Hepatocyte (in vitro differentiated cells): ENCODE measurements around the gene PSD. TPM values are rescaled to one million over a fixed set of nuclear protein-coding genes. Genes with fewer than 3 reads are reported as not detected.

Source experiments
- DNase-seq: peaks from one replicate; pipeline ENCODE4 v3.0.0-alpha.2; 2016; ENCODE audit warnings: low spot score
- H2AFZ ChIP-seq: fragments of 200-600 bp; sonication (generic); 2 replicates; pipeline ENCODE4 v1.6.0; 2016; ENCODE audit warnings: antibody characterized with exemption, mild to moderate bottlenecking
- H3K27ac ChIP-seq: fragments of 200-600 bp; sonication (generic); 2 replicates; pipeline ENCODE4 v1.5.1; 2016; ENCODE audit warnings: mild to moderate bottlenecking
- H3K27me3 ChIP-seq: fragments of 200-600 bp; sonication (generic); 2 replicates; pipeline ENCODE4 v1.6.1; 2016
- H3K36me3 ChIP-seq: fragments of 200-600 bp; sonication (generic); replicated peaks from 2 replicates; pipeline ENCODE4 v1.5.1; 2016; ENCODE audit warnings: low read depth; ENCODE audit not compliant: insufficient read depth
- H3K4me1 ChIP-seq: fragments of 200-600 bp; sonication (generic); 2 replicates; pipeline ENCODE4 v1.5.1; 2016; ENCODE audit warnings: mild to moderate bottlenecking, moderate library complexity; ENCODE audit not compliant: insufficient read depth
- H3K4me2 ChIP-seq: fragments of 200-600 bp; sonication (generic); 2 replicates; pipeline ENCODE4 v1.6.0; 2016
- H3K4me3 ChIP-seq: fragments of 200-600 bp; sonication (generic); 2 replicates; pipeline ENCODE4 v1.5.1; 2016; ENCODE audit warnings: mild to moderate bottlenecking
- H3K79me2 ChIP-seq: fragments of 200-600 bp; sonication (generic); 2 replicates; pipeline ENCODE4 v1.6.0; 2017; ENCODE audit warnings: mild to moderate bottlenecking
- H3K9me2 ChIP-seq: fragments of 200-600 bp; sonication (generic); replicated peaks from 2 replicates; pipeline ENCODE4 v1.6.0; 2017; ENCODE audit warnings: mild to moderate bottlenecking; ENCODE audit not compliant: insufficient read depth
- H3K9me3 ChIP-seq: fragments of 200-600 bp; sonication (generic); 2 replicates; pipeline ENCODE4 v1.5.1; 2016; ENCODE audit warnings: low read depth, mild to moderate bottlenecking
- H4K20me1 ChIP-seq: fragments of 200-600 bp; sonication (generic); 2 replicates; pipeline ENCODE4 v1.6.0; 2016; ENCODE audit warnings: mild to moderate bottlenecking; ENCODE audit not compliant: insufficient read depth, poor library complexity, severe bottlenecking
- CTCF ChIP-seq: fragments of 200-600 bp; sonication (generic); IDR thresholded peaks from 2 replicates; pipeline ENCODE4 v1.5.1; 2016; ENCODE audit warnings: antibody characterized with exemption, mild to moderate bottlenecking; ENCODE audit not compliant: poor library complexity
- EZH2 ChIP-seq: fragments of 200-600 bp; sonication (generic); IDR thresholded peaks from 2 replicates; pipeline ENCODE4 v1.6.1; 2016; ENCODE audit warnings: antibody characterized with exemption, mild to moderate bottlenecking, borderline replicate concordance
- EZH2phosphoT487 ChIP-seq: fragments of 200-600 bp; sonication (generic); IDR thresholded peaks from one replicate; pipeline ENCODE4 v1.6.1; 2018; ENCODE audit warnings: antibody characterized with exemption, mild to moderate bottlenecking, low read depth, moderate library complexity; ENCODE audit not compliant: unreplicated experiment, severe bottlenecking
- WGBS: methylation state at CpG from one replicate; pipeline ENCODE4 v1.1.6; 2016; ENCODE audit warnings: low lambda C conversion rate; ENCODE audit errors: missing lambda C conversion rate; 5-methylcytosine and 5-hydroxymethylcytosine counted together
- polyA plus RNA-seq: library from polyadenylated mRNA; unstranded; fragments of >200 nt; fragmentation: Nextera tagmentation; extraction: Ambion mirVana; gene quantifications from 2 replicates; pipeline ENCODE4 v1.2.1, GENCODE V29; 2016
- total RNA-seq: library from RNA; depleted of rRNA; stranded (reverse); fragments of >200 nt; gene quantifications from 2 replicates; pipeline ENCODE4 v1.2.3, GENCODE V29; 2014

The PSD gene
- total and polyA plus RNA-seq, 2 experiments from 2014 or later: 13.1 to 20.1 TPM

DNA sequence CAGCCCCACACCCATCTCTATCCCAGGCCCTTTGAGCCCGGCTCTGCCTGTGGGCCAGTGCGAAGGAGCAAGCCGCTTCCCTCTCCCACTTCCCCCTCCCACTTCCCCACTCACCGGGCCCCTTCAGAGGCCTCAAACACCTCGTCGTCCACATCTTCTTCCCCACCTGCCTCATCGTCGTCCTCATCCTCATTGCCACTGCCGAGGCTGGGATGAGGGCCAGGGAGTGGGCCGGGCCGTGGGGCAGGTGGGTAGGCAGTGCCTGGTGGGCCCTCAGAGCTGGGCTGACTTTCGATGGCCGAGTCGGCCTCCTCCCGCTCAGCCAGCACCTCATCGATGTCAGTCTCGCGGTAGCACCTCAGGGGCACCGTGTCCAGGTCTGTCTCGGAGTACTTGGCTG, 3.8 kb downstream of the PSD start:
- H3K4me1 ChIP-seq: peaks cover 11% of the 10 kb centered on the region
- H3K79me2 ChIP-seq: no peaks in the 10 kb centered on the region
- no peak overlapping the region for H3K27ac ChIP-seq
- no peak overlapping the region for H2AFZ ChIP-seq
- DNase-seq: no peak
- peaks cover 34% of the 10 kb centered on the region for H3K27me3 ChIP-seq
- H3K4me3 ChIP-seq: no peak overlapping the region
- H3K9me2 ChIP-seq: no peaks in the 10 kb centered on the region
- no peaks in the 10 kb centered on the region for H3K36me3 ChIP-seq
- no peaks in the 10 kb centered on the region for H3K9me3 ChIP-seq
- 82% methylated on average over 20 of the region's 20 CpGs for WGBS
- no peaks in the 10 kb centered on the region for H4K20me1 ChIP-seq
- H3K4me2 ChIP-seq: no peak overlapping the region
- TF ChIP-seq EZH2phosphoT487 (no peak), CTCF (no peak), EZH2 (no peak)

DNA sequence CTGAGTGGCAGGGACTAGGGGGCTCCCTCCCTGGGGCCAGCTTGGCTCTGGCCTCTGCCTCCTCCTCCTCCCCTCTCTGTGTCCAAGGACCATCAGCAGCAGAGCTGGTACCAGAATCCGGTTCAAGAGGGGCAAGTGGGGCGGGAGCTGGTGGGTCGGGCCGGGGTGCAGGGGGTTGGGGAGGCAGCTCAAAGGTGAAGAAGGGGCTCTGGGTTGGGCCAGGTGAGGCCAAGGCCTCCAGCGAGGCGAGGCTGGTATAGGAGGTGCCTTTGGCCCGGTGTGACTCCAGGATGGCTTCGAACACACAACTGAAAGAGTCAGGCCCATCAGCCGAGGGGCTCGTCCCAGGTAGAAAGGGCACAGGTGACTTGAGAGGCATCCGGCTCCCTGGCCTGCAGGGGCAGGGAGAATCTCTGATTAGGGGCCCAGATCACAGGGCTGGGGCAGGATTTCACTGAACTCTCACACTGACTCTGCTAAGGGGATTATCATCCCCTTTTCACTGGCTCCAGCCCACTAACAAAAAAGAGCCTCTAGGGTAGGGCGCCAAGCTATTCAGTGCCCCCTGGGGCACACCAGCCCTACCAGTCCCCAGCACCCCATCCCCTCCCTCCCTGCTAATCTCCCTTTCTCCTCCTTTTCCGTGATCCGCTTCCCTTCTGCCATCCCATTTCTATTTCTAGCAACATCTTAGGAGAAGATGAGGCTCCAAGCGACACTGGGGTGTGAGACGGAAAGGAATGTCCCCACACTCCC, 4.6 kb downstream of the PSD start:
- Histone ChIP-seq H2AFZ (no peak overlapping the region), H3K4me1 (peaks cover 8% of the 10 kb centered on the region), H4K20me1 (no peaks in the 10 kb centered on the region), H3K79me2 (no peaks in the 10 kb centered on the region), H3K4me3 (no peak overlapping the region), H3K27ac (no peak overlapping the region), H3K4me2 (no peak overlapping the region), H3K27me3 (peaks cover 36% of the 10 kb centered on the region), H3K9me2 (no peaks in the 10 kb centered on the region), H3K9me3 (no peaks in the 10 kb centered on the region), H3K36me3 (no peaks in the 10 kb centered on the region)
- no peak for TF ChIP-seq EZH2
- TF ChIP-seq CTCF: no peak
- no peak for TF ChIP-seq EZH2phosphoT487
- 83% methylated on average over 13 of the region's 16 CpGs for WGBS
- DNase-seq: no peak

DNA sequence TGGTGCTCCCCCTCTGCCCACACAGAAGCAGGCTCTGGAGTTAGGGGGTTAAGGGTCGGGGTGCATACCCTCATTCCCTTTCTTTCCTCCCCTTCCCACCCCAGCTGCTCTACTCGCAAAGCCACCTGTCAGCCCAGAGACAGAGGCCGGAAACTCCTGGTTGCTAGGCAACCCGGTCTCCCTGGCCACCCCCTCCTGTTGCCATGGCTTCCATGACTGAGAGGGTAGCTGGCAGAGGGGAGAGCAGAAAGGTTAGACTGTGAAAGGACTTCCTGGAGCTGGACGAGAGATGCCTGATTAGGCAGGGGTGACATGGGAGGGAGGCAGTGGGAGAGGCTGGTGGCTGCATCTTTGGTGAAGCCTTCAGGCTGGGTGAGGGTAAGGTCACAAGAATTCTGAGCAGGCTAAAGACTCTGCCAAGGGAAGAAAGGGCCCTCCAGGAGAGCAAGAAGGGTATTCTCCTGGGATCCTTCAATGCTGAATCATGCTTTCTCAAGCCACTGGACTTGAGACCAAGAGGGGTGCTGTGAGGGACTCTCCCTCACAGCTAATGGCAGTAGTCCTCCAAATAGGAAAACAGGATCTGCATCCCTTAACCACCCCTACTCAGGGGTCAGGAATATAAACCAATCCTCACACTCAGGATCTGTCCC, 5.4 kb downstream of the PSD start:
- Histone ChIP-seq H3K79me2 (no peaks in the 10 kb centered on the region), H3K9me3 (no peaks in the 10 kb centered on the region), H4K20me1 (no peaks in the 10 kb centered on the region), H3K36me3 (no peaks in the 10 kb centered on the region), H3K4me3 (no peak overlapping the region), H3K27ac (no peak overlapping the region), H3K4me2 (no peak overlapping the region), H3K9me2 (no peaks in the 10 kb centered on the region), H2AFZ (no peak overlapping the region), H3K4me1 (peaks cover 11% of the 10 kb centered on the region), H3K27me3 (peaks cover 36% of the 10 kb centered on the region)
- no peak for DNase-seq
- TF ChIP-seq EZH2: no peak
- no peak for TF ChIP-seq EZH2phosphoT487
- TF ChIP-seq CTCF: no peak
- 54% methylated on average over 5 of the region's 5 CpGs for WGBS
